Endothelial cell of umbilical vein (primary cell): ENCODE data around the gene REPS2.

Experiments
- EZH2 ChIP-seq: IDR thresholded peaks from 2 replicates; pipeline ENCODE4 v1.6.1; 2012; ENCODE audit warnings: borderline replicate concordance, low read depth, mild to moderate bottlenecking, moderate library complexity, low read length, inconsistent platforms; ENCODE audit not compliant: severe bottlenecking
- FOS ChIP-seq: IDR thresholded peaks from 2 replicates; pipeline ENCODE4 v1.6.1; 2011; ENCODE audit warnings: mild to moderate bottlenecking, low read length, moderate library complexity, borderline replicate concordance; ENCODE audit not compliant: insufficient read depth
- GATA2 ChIP-seq: IDR thresholded peaks from 2 replicates; pipeline ENCODE4 v1.7.0; 2011; ENCODE audit warnings: low read depth, mild to moderate bottlenecking, moderate library complexity, mixed read lengths, low read length; ENCODE audit not compliant: insufficient read length, insufficient read depth
- JUN ChIP-seq: IDR thresholded peaks from 2 replicates; pipeline ENCODE4 v1.6.1; 2011; ENCODE audit warnings: borderline replicate concordance, low read depth; ENCODE audit not compliant: insufficient read length, insufficient read depth
- MYC ChIP-seq: IDR thresholded peaks from one replicate; pipeline ENCODE4 v1.6.1; 2011; ENCODE audit warnings: mild to moderate bottlenecking, low read depth, low read length
- POLR2A ChIP-seq: IDR thresholded peaks from 2 replicates; pipeline ENCODE4 v1.6.1; 2012; ENCODE audit warnings: low read depth, mild to moderate bottlenecking, control low read depth, low read length
- POLR2AphosphoS5 ChIP-seq: IDR thresholded peaks from 2 replicates; pipeline ENCODE4 v1.6.1; 2012; ENCODE audit warnings: low read depth, mild to moderate bottlenecking, control low read depth, low read length, moderate library complexity; ENCODE audit not compliant: insufficient read depth
- TF ChIP-seq, protein P1 (sequence below), 2 donors: IDR thresholded peaks; 1 replicate in 1 of 2; 2 replicates in 1 of 2; pipeline ENCODE4 v1.5.1; 2011; ENCODE audit warnings: low read length in 2 of 2, mild to moderate bottlenecking in 2 of 2, moderate library complexity in 2 of 2, control low read depth in 1 of 2, inconsistent platforms in 1 of 2, low read depth in 1 of 2; ENCODE audit not compliant: insufficient read depth in 1 of 2; ENCODE audit errors: extremely low read depth in 1 of 2
- TF ChIP-seq, protein P2 (sequence below): IDR thresholded peaks from 2 replicates; pipeline ENCODE4 v1.6.1; 2011; ENCODE audit not compliant: insufficient read depth, insufficient read length

DNA sequence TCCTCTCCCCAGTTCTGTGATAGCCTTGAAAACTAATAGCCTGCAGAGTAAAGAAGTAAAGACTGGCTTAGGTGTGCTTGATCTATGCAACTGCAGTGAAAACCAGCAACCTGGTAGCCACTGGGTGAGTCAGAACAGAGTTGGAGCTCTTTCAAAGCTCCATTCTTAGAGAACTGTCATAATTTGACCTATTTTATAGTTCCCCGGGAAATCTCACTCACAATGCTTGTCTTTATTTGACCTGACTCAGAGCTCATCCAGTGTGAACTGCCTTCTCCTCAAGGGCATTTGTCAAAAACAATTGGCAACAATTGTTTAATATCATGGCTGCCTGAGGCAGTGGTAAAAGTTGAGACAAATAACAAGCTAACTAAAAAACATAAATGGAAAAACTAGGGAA, 215.5 kb downstream of the REPS2 start:
- TF ChIP-seq, protein P1, sequence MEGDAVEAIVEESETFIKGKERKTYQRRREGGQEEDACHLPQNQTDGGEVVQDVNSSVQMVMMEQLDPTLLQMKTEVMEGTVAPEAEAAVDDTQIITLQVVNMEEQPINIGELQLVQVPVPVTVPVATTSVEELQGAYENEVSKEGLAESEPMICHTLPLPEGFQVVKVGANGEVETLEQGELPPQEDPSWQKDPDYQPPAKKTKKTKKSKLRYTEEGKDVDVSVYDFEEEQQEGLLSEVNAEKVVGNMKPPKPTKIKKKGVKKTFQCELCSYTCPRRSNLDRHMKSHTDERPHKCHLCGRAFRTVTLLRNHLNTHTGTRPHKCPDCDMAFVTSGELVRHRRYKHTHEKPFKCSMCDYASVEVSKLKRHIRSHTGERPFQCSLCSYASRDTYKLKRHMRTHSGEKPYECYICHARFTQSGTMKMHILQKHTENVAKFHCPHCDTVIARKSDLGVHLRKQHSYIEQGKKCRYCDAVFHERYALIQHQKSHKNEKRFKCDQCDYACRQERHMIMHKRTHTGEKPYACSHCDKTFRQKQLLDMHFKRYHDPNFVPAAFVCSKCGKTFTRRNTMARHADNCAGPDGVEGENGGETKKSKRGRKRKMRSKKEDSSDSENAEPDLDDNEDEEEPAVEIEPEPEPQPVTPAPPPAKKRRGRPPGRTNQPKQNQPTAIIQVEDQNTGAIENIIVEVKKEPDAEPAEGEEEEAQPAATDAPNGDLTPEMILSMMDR (IDR thresholded peaks at IDR 0.05; ENCODE audit: extremely low read depth in 1 of 2, insufficient read depth in 1 of 2, low read depth in 1 of 2, low read length in 2 of 2), result no peak
- TF ChIP-seq POLR2A (no peak), POLR2AphosphoS5 (no peak), FOS (no peak), EZH2 (no peak), JUN (no peak), MYC (no peak), GATA2 (no peak)
- TF ChIP-seq, protein P2, sequence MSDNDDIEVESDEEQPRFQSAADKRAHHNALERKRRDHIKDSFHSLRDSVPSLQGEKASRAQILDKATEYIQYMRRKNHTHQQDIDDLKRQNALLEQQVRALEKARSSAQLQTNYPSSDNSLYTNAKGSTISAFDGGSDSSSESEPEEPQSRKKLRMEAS, result no peak
